CD4-positive, alpha-beta T cell treated with Interleukin-15 for 4 hours (primary cell): ENCODE measurements around the gene SOWAHD.
"Not testable (repeated sequence)": the region's sequence is repeated elsewhere in the genome, so short reads cannot be mapped to it uniquely, and the experiment has no call there.

Experiments
- DNase-seq: peaks from one replicate; pipeline ENCODE4 v3.0.0-alpha.2; 2020; ENCODE audit warnings: low spot score

Gene SOWAHD

DNA sequence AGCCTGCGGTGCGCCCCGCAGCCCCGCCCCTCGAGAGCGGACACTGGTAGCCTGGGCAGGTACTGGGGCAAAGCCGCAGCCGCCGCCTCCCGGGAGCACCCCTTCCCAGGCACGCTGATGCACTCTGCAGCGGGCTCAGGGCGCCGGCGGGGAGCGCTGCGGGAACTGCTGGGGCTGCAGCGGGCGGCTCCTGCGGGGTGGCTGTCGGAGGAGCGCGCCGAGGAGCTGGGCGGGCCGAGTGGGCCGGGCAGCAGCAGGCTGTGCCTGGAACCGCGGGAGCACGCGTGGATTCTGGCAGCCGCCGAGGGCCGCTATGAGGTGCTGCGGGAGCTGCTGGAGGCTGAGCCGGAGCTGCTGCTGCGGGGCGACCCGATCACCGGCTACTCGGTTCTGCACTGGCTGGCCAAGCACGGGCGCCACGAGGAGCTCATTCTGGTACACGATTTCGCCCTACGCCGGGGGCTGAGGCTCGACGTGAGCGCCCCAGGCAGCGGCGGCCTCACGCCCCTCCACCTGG is 401 bp downstream of the SOWAHD start:
- no peak for DNase-seq

DNA sequence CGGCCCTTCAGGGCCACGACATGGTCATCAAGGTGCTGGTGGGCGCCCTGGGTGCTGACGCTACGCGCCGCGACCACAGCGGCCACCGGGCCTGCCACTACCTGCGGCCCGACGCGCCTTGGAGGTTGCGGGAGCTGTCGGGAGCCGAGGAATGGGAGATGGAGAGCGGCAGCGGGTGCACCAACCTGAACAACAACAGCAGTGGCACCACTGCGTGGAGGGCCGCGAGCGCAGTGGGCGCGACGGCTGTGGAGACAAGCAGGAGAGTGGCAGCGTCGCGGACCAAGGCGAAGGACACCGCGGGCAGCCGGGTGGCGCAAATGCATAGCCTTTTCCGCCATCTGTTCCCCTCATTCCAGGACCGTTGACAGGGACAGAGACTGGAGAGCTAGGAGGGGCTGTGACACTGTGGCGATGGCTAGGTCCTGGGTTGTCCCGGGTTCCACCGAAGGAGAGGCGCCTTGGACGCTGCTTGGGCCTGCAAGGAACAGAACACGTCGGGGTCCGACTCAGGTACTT is 919 bp downstream of the SOWAHD start:
- no peak for DNase-seq

DNA sequence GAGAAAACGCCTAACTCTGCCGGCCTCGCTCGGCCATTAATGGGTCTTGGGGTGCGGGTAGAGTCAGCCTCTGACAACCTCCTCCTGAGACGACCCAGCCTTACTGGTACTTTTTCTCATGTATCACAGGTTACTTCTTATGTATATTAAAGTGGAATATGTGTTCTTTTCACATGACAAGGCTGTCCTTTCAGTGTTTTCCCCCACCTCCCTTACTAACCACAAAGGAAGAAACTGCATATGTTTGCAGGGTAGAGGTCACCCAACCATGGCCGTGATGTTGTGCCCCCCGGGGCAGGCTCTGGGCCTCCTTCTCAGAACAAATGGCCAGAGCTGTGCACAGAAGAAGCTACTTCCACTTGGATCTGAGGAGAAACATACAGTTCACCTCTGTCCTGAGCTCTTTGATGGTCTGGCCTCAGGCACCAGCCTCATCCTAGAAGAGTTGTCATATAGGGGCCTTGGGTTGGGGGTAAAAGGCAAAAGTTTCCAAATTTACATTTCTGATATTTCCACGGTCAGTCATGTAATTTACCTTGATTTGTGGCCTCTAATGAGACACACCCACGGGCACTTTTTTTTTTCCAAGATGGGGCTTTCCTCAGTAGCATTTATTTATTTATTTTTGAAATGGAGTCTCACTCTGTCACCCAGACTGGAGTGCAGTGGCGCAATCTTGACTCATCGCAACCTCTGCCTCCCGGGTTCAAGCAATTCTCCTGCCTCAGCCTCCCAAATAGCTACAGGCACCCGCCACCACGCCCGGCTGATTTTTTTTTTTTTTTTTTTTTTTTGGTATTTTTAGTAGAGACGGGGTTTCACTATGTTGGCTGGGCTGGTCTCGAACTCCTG is 1.9 kb downstream of the SOWAHD start:
- no peak for DNase-seq

DNA sequence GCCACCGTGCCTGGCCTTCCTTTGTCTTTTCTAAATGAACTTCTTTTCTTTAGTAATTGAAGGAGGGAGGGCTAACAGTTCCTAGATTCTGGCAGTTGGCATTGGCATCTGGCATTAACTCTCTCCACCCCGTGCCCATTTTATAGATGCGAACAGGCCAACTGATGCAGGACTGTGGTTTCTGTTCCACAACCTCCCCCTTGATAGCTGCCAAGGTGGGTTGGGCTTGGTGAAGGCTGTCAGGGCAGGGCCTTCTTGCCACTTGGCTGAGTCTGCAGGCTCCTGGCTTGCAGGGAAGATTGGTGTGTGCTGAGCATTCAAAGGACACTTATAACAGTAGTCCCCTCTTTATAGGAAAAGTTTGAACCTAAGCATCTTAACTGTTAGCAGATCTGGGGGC is 4.3 kb downstream of the SOWAHD start:
- DNase-seq = no peak

DNA sequence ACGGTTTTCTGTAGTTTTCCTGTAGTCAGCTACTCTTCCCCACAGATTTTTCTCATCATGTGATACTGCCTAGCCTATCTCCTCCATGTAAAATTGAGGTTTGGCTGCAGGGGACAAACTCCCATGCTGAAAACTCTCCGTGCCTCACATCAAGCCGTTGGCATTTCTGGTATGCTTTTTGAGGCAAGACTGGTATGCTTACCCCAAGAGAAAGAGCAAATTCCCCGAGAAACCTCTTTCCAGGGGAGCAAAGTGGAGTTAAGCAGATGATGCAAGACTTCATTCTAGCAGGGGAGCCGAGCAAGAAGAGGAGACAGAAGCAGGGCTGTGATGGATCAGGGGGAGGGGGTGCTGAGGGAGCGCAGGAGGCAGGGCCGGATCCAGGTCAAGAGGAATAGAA is 4.8 kb downstream of the SOWAHD start:
- DNase-seq = no peak

DNA sequence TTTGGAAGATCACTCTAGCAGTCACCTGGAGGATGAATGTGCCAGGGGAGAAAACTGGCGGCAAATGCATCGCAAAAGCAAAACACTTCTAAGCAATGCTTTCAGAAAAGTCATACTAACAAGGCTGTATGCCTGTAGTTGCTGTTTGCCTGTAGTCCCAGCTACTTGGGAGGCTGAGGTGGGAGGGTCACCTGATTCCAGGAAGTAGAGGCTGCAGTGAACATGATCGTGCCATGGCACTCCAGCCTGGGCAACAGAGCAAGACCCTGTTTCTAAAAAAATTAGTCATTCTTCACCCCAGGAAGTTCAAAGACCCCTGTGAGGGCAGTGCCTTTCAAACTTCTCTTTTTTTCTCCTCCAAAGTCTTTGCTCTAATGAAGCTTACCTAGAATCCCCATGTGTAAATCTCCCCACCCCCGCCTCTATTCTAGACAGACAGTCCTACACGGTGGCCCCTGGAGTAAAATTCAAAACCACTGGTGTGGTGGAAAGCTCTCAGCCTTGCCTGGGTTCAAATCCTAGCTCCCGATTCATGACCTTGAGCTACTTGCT is 5.5 kb downstream of the SOWAHD start:
- DNase-seq = no peak

DNA sequence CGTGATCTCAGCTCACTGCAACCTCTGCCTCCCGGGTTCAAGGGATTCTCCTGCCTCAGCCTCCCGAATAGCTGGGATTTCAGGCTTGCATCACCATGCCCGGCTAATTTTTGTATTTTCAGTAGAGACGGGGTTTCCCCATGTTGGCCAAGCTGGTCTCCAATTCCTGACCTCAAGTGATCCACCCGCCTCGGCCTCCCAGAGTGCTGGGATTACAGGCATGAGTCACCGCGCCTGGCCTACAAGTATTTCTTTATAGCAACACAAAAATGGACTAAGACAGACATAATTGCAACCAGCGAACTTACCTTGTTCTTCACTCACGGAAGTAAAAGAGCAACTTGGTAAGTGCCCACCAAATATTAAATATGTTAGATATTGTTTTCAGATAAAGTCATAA is 10.0 kb downstream of the SOWAHD start:
- not testable (repeated sequence) for DNase-seq

DNA sequence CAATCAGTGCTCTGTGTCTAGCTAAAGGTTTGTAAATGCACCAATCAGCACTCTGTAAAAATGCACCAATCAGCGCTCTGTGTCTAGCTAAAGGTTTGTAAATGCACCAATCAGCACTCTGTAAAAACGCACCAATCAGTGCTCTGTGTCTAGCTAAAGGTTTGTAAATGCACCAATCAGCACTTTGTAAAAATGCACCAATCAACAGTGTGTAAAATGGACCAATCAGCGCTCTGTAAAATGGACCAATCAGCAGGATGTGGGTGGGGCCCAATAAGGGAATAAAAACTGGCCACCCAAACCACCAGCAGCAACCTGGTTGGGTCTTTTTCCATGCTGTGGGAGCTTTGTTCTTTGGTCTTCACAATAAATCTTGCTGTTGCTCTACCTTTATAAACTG is 11.0 kb downstream of the SOWAHD start:
- not testable (repeated sequence) for DNase-seq

DNA sequence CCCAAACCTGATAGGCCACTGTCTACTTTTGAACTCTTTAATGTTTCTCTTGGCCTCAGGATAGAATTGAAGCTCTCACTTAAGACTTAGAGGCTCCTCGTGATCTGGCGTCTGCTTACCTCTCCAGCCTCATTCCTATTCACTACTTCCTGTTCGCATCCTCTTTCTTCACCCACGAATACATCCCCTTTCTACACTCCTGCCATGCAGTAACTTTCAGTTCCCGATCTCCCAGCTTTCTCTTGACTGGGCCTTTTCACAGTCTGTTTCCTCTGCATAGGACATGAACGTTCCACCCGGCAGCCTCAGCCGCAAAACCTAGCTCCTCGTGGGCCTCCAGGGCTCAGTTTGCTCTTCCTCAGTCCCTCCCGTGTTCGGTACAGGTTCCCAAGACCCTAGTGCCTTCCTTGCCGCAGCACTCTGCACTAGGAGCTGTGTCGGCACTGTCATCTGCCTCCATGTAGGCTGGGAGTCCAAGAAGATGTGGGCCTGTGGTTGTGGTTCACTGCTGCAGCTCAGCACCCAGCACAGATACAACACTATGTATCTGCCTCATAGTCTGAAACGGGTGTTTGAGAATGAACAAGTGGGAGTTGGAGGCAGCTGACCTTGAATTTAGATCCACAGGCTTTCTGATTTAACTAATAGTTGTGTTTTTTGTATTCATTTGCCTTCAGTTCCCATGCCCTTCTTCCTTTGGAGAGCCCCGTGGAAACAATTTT is 17.3 kb downstream of the SOWAHD start:
- DNase-seq = no peak

DNA sequence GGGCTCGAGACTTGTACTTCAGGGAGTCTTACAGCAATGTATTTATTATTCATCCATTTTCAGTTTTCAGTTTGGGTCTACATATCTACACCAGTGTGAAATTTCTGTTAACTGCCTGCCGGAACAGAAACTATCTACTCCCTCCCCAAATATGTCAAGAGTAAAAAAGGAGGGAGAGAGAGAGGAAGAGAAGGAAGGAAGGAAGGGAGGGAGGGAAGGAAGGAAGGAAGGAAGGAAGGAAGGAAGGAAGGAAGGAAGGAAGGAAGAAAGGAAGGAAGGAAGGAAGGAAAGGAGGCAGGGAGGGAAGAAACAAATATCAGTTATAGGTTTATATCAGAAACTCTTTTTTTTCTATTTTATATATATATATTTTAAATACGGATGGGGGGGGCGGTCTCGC is 20.4 kb downstream of the SOWAHD start:
- no peak for DNase-seq

DNA sequence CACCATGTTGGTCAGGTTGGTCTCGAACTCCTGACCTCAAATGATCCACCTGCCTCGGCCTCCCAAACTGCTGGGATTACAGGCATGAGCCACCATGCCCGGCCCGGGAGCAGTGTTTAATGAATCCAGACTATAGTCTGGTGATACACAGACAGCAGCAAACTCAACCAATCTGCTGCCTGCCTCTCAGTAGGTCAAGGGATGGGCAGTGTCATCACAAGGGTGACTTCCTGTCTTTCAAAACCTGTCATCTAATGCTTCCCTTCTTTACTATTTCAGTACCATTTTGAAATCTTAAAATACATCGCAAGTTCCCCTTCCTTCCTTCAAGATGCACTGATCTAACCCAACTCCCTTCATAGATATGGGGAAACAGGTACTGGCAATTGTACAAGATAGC is 24.6 kb downstream of the SOWAHD start:
- no peak for DNase-seq

DNA sequence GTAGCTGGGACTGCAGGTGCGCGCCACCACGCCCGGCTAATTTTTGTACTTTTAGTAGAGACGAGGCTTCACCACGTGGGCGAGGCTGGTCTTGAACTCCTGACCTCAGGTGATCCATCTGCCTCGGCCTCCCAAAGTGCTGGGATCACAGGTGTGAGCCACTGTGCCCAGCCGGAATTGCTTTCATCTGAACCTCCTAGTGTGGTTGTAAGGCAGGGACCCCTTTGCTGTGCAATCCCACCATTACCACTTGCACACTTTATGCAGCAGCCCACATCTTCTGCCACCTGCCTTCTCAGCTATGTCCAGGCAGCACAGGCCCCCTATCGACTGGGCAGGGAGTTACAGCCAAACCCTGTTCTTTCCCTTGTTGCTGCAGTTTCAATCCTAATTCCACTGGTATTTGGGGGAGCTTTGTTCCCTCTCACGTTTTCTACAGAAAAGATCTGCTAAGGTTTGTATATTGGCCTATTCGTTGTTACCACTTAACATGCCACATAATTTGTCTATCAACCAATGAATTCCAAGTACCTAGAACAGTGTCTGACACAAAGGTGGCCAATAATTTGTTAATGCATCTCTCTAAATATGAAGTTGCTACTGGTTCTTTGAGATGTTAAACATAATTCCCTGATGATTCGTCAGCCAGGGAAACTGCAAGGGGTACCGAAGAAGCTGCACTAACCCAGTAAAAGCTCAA is 26.5 kb downstream of the SOWAHD start:
- peak; percentile 33 for DNase-seq

DNA sequence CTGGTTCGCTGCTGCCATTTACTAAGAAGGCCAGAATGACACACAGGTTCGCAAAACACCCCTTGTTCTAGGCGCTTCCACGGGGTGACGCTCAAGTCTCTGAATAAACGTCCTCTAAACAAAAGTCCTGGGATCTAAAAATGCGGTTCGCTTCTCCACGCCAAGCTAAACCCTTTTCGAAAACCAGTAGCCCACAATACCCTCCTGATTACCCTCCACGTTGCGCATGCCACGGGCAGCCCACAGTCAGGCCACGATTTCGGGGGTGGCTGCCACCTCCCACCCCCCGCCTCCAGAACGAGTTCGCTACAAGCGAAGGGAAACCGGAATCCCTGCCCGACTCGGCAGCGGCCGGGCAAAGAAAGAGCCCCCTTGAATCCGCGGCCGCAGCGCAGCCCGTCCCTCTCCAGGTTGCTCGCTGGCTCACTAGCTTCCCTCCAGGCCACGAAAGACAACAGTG is 32.6 kb downstream of the SOWAHD start:
- DNase-seq = peak; percentile 66

DNA sequence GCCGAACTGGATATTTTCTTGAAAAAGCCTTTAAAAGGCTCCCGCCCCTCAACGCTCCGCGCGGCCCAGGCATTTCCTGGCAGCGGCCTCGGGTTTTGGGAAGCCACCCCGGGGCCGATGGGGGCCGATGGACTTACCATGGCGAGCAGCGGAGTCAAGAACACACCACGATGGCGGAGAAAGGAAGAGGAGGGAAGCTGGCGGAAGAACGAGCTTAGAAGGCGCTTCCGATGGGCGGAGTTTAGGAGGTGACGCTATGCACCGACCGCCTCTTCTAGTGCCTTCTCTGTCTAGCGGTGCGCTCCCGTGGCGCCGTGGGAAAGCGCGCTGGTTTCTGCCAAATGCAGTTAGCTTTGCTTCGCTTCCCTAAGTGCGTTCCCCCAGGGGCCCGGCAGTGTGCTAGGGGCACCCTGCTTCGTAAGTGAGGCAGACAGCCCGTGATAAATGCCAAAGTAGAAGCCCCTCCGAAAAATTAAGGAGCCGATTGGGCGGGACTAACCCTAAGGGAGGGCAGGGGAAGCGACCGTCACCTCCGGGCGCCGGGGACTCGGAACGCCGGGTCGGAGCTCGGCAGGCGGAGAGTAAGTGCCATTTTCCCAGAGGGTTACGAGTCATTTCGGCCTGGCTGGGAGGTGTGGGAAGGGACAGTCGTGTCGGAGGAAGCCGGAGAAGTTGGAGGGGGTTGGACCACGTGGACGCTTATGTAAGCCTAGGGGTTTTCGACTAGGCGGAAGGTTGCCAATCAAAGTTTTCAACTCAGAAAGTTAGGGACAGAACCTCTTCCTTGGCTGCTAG is 33.2 kb downstream of the SOWAHD start, which contains the start of gene RPL39:
Gene RPL39, minus strand, starts transcription at position 194 of the 795 bp plus-strand sequence. Its CDS starts 54 bp downstream, at position 140.
- peak; percentile 77 for DNase-seq

DNA sequence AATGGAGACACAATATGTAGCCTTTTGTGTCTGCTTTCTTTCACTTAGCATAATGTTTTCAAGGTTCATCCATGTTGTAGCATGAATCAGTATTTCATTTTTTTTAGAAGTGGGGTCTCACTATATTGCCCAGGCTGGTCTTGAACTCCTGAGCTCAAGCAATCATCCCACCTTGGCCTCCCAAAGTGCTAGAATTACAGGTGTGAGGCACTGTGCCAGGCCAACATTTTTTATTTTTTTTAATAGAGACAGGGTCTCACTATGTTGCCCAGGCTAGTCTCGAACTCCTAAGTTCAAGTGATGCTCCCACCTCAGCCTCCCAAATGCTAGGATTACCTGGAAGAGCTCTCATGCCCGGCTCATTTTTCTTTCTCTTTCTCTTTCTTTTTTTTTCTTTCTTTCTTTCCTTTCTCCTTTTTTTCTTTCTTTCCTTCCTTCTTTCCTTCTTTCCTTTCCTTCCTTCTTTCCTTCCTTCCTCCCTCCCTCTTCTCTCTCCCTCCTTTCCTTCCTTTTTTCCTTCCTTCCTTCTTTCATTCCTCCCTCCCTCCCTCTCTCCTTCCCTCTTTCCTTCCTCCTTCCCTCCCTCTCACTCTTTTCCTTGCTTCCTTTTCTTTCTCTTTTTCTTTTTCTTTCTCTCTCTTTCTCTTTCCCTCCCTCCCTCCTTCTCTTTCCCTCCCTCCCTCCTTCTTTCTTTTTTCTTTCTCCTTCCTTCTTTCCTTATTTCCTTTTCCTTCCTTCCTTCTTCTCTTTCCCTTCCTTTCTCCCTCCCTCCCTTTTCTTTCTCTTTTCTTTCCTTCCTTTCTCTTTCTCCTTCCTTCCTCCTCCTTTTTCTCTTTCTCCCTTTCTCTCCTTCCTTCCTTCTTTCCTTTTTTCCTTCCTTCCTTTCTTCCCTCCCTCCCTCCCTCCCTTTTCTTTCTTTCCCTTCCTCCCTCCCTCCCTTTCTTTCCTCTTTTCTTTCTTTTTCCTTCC is 43.1 kb downstream of the SOWAHD start:
- DNase-seq = no peak

DNA sequence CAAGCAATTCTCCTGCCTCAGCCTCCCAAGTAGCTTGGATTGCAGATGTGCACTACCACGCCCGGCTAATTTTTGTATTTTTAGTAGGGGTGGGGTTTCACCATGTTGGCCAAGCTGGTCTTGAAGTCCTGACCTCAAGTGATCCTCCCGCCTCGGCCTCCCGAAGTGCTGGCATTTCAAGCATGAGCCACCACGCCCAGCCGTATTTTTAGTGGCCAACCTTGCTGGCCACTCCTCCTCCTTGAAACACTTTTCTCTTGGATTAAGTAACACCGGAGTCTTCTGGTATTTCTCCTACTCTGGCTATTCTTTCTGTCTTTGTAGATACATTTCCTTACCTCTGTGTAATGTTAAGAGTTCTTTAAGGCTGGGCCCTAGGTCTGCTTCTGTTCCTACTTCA is 44.2 kb downstream of the SOWAHD start:
- DNase-seq = no peak

DNA sequence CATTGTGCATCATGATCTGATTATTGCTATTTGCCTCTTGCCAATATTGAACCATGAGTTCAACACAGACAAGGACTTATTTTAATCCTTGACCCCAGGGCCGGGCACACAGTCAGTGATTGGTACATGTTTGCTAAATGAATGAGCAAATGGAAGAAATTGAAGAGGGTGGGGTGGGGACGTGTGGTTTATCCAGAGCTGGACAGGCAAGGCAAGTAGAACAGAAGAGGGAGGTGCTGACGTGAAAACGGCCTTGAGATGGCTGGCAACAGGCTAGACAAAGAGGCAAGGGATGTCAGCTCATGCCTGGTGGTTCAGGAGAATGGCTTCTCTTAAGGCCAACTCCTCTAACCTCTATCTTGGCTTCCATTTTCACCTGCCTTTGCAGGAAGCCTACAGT is 50.1 kb downstream of the SOWAHD start:
- not testable (repeated sequence) for DNase-seq

DNA sequence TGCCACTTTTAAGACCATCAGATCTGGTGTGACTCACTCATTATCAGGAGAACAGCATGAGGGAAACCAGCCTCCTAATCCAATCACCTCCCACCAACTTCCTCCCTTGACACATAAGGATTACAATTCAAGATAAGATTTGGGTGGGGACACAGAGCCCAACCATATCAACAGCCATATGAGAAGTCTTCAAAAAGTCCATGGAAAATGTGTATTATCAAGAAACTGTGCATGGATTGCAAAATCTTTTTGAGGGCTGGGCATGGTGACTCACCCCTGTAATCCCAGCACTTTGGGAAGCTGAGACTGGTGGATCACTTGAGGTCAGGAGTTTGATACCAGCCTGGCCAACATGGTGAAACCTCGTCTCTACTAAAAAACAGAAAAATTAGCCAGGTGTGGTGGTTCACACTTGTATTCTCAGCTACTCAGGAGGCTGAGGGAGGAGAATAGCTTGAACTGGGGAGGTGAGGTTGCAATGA is 50.8 kb downstream of the SOWAHD start:
- no peak for DNase-seq
